ENCODE results near the gene ITGB6.

ITGB6 gene

GRCh38 chr2:160109939-160110673 lies 90.0 kb downstream of the ITGB6 start:
- no peak overlapping the region for H3K4me3 ChIP-seq (ENCODE audit: low read depth in 1 of 2, low read length in 1 of 2)
- H3K4me1 ChIP-seq (ENCODE audit: control insufficient read depth in 1 of 2, insufficient read depth in 1 of 2, low read depth in 1 of 2, low read length in 1 of 2) = no peaks in the 10 kb centered on the region
- H3K9me3 ChIP-seq = no peaks in the 10 kb centered on the region
- H3K36me3 ChIP-seq = no peaks in the 10 kb centered on the region
- no peak overlapping the region for H3K27ac ChIP-seq
- H3K27me3 ChIP-seq = no peaks in the 10 kb centered on the region
- TF ChIP-seq CTCF (IDR thresholded peaks at IDR 0.05) = peak; percentile 27

- Histone ChIP-seq H3K36me3 (no peaks in the 10 kb centered on the region), H3K9me3 (no peaks in the 10 kb centered on the region), H3K27me3 (no peaks in the 10 kb centered on the region), H3K4me3 (ENCODE audit: low read depth in 1 of 2, low read length in 1 of 2) (no peak overlapping the region), H3K27ac (no peak overlapping the region), H3K4me1 (ENCODE audit: control insufficient read depth in 1 of 2, insufficient read depth in 1 of 2, low read depth in 1 of 2, low read length in 1 of 2) (no peaks in the 10 kb centered on the region)
- TF ChIP-seq CTCF (IDR thresholded peaks at IDR 0.05) = no peak
Measured at GRCh38 chr2:160109243-160109642, 90.8 kb downstream of the ITGB6 start.

GRCh38 chr2:160108646-160109045 lies 91.4 kb downstream of the ITGB6 start:
- Histone ChIP-seq H3K36me3 (no peaks in the 10 kb centered on the region), H3K4me3 (ENCODE audit: low read depth in 1 of 2, low read length in 1 of 2) (no peak overlapping the region), H3K9me3 (no peaks in the 10 kb centered on the region), H3K27ac (no peak overlapping the region), H3K4me1 (ENCODE audit: control insufficient read depth in 1 of 2, insufficient read depth in 1 of 2, low read depth in 1 of 2, low read length in 1 of 2) (no peaks in the 10 kb centered on the region), H3K27me3 (no peaks in the 10 kb centered on the region)
- TF ChIP-seq CTCF (IDR thresholded peaks at IDR 0.05) = no peak

GRCh38 chr2:160105366-160105765 lies 94.7 kb downstream of the ITGB6 start:
- Histone ChIP-seq H3K27me3 (no peaks in the 10 kb centered on the region), H3K36me3 (no peaks in the 10 kb centered on the region), H3K4me1 (ENCODE audit: control insufficient read depth in 1 of 2, insufficient read depth in 1 of 2, low read depth in 1 of 2, low read length in 1 of 2) (no peaks in the 10 kb centered on the region), H3K27ac (no peak overlapping the region), H3K9me3 (no peaks in the 10 kb centered on the region), H3K4me3 (ENCODE audit: low read depth in 1 of 2, low read length in 1 of 2) (no peak overlapping the region)
- TF ChIP-seq CTCF (IDR thresholded peaks at IDR 0.05) = no peak

GRCh38 chr2:160104115-160104514 lies 96.0 kb downstream of the ITGB6 start:
- Histone ChIP-seq H3K4me3 (ENCODE audit: low read depth in 1 of 2, low read length in 1 of 2) (no peak overlapping the region), H3K9me3 (no peaks in the 10 kb centered on the region), H3K36me3 (no peaks in the 10 kb centered on the region), H3K4me1 (ENCODE audit: control insufficient read depth in 1 of 2, insufficient read depth in 1 of 2, low read depth in 1 of 2, low read length in 1 of 2) (no peaks in the 10 kb centered on the region), H3K27ac (no peak overlapping the region), H3K27me3 (no peaks in the 10 kb centered on the region)
- TF ChIP-seq CTCF (IDR thresholded peaks at IDR 0.05) = no peak

Measured in neutrophil (primary cell).